Prostate gland (tissue), 2 donors: ENCODE results near the gene LSAMP.

Source experiments
- CTCF ChIP-seq, 4 experiments: fragments of 200-600 bp in 2 of 4; fragments of 450-650 bp in 2 of 4; sonication (generic) in 2 of 4; IDR thresholded peaks; 1 replicate in 3 of 4; 2 replicates in 1 of 4; pipeline ENCODE4 v1.5.1; 2016 to 2019; ENCODE audit warnings: antibody characterized with exemption in 4 of 4, mild to moderate bottlenecking in 2 of 4, moderate library complexity in 2 of 4
- POLR2A ChIP-seq: fragments of 450-650 bp; IDR thresholded peaks from one replicate; pipeline ENCODE4 v1.6.1; 2016; ENCODE audit warnings: antibody characterized with exemption, mild to moderate bottlenecking

GRCh38 chr3:116191409-116191808 lies 253.9 kb downstream of the LSAMP start:
- TF ChIP-seq CTCF (IDR thresholded peaks at IDR 0.05): no peak
- TF ChIP-seq POLR2A: no peak
